ENCODE results near the gene SLC44A4. TPM values are rescaled to one million over a fixed set of nuclear protein-coding genes. Genes with fewer than 3 reads are reported as not detected.

The SLC44A4 gene
- total and polyA plus RNA-seq, 9 of the 15 experiments (the other 6 are each of a cell fraction or from before 2014, with no cell fraction given), result 7.9 to 18.6 (median 11.2) TPM

GRCh38 chr6:31822036-31822821 is 56.6 kb downstream of the SLC44A4 start (continued):
- no peak for TF ChIP-seq ZNF407 (IDR thresholded peaks at IDR 0.05; ENCODE audit: low read depth)
- TF ChIP-seq POLR2B (IDR thresholded peaks at IDR 0.05; ENCODE audit: low read depth, partially characterized antibody), result peak; percentile 91
- no peak for TF ChIP-seq ZNF280B (CRISPR knock-in tag; IDR thresholded peaks at IDR 0.05)
- TF ChIP-seq E2F4 (CRISPR knock-in tag; IDR thresholded peaks at IDR 0.05; ENCODE audit: low read depth), result no peak
- TF ChIP-seq SPI1 (IDR thresholded peaks at IDR 0.05; ENCODE audit: borderline replicate concordance, low read depth, low read length), result no peak
- TF ChIP-seq MTA1 (IDR thresholded peaks at IDR 0.05; ENCODE audit: borderline replicate concordance), result peak; percentile 75; the same call in 1 of the 2 replicates
- peak; percentile 70; the same call in 1 of the 2 replicates for TF ChIP-seq SREBF1 (IDR thresholded peaks at IDR 0.05; ENCODE audit: borderline replicate concordance, low read depth, low read length)
- no peak; the same call in 1 of the 2 replicates for TF ChIP-seq ZC3H11A (IDR thresholded peaks at IDR 0.05; ENCODE audit: low read depth, low read length)
- TF ChIP-seq TCF15 (CRISPR knock-in tag; IDR thresholded peaks at IDR 0.05), result no peak
- TF ChIP-seq HDAC1 (IDR thresholded peaks at IDR 0.05), result peak in 1 of 2 experiments; percentile 85; a peak in 2 of 4 replicates
- peak; percentile 45; the same call in 1 of the 2 replicates for TF ChIP-seq TRIM25 (IDR thresholded peaks at IDR 0.05; ENCODE audit: borderline replicate concordance)
- TF ChIP-seq ZNF121 (CRISPR knock-in tag; conservative IDR thresholded peaks at IDR 0.05), result no peak
